Ishikawa (cell line): ENCODE results near the gene SMIM28.
A peak's percentile ranks its signal among the peaks of the same experiment; 100 is the strongest.

Source experiments
- CEBPB ChIP-seq: IDR thresholded peaks from 2 replicates; pipeline ENCODE4 v1.6.1; 2012
- CREB1 ChIP-seq: IDR thresholded peaks from 2 replicates; pipeline ENCODE4 v1.6.1; 2012; ENCODE audit warnings: low read depth
- EGR1 ChIP-seq: IDR thresholded peaks from 2 replicates; pipeline ENCODE4 v1.6.1; 2012
- EP300 ChIP-seq: IDR thresholded peaks from 2 replicates; pipeline ENCODE4 v1.6.1; 2012; ENCODE audit warnings: borderline replicate concordance
- FOXM1 ChIP-seq: IDR thresholded peaks from 2 replicates; pipeline ENCODE4 v1.6.1; 2012; ENCODE audit warnings: low read depth, borderline replicate concordance
- MAX ChIP-seq: IDR thresholded peaks from 2 replicates; pipeline ENCODE4 v1.6.1; 2012
- NFIC ChIP-seq: IDR thresholded peaks from 2 replicates; pipeline ENCODE4 v1.6.1; 2012
- RAD21 ChIP-seq: IDR thresholded peaks from 2 replicates; pipeline ENCODE4 v1.6.1; 2012; ENCODE audit warnings: low read depth
- TAF1 ChIP-seq: IDR thresholded peaks from 2 replicates; pipeline ENCODE4 v1.6.1; 2012; ENCODE audit warnings: low read depth, mild to moderate bottlenecking
- TCF12 ChIP-seq: IDR thresholded peaks from 2 replicates; pipeline ENCODE4 v1.6.1; 2012; ENCODE audit warnings: low read depth
- TEAD4 ChIP-seq: IDR thresholded peaks from 2 replicates; pipeline ENCODE4 v1.6.1; 2012
- USF1 ChIP-seq: IDR thresholded peaks from 2 replicates; pipeline ENCODE4 v1.6.1; 2012
- YY1 ChIP-seq: IDR thresholded peaks from 2 replicates; pipeline ENCODE4 v1.6.1; 2012; ENCODE audit warnings: low read depth
- ZBTB7A ChIP-seq: IDR thresholded peaks from 2 replicates; pipeline ENCODE4 v1.6.1; 2012; ENCODE audit warnings: low read depth
- TF ChIP-seq, protein P1 (sequence below): IDR thresholded peaks from 2 replicates; pipeline ENCODE4 v1.6.1; 2012; ENCODE audit warnings: low read depth, mild to moderate bottlenecking

SMIM28 gene

DNA sequence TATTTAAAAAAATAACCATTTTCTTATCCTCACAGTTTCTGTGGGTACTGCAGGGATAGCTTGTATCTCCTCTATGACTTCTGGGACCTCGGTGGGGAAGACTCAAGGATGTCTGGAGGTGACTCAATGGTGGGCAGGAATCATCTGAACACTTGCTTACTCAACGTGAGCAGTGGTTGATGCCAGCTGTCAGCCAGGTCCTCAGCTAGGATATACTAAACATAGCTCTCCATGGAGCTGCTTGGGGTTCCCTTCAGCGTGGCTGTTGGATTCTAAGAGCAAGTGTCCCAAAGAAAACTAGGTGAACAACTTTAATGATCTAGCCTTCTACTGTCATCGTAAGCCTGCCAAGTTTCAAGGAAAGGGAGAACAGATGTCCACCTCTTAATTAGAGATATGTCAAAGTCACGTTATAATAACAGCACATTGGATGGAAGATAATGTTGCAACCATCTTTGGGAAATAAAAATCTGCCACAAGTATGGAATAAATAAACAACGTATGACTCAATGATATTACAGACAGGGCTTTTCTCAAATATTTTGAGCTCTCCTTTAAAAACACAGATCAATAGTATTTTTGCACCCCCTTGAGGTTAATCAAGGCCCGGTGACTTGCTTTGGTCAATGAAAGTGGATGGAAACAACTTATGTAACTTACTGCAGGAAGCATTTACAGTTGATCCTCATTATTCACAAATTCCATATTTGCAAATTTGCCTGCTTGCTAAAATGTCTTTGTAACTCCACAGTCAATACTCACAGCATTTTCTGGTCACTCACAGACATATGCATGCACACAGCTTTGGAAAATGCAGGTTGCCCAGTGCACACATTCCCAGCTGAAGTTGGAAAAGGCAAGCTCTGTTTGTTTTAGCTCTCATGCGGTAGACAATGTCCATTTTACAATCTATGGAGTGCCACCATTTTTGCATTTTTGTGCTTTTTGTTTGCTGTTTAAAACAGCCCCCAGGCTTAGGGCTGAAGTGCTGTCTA, 19.7 kb downstream of the SMIM28 start:
- TF ChIP-seq TAF1, result no peak
- no peak for TF ChIP-seq CREB1
- no peak for TF ChIP-seq MAX
- TF ChIP-seq ZBTB7A, result no peak
- no peak for TF ChIP-seq FOXM1
- TF ChIP-seq YY1, result no peak
- no peak for TF ChIP-seq NFIC
- no peak for TF ChIP-seq EGR1
- no peak for TF ChIP-seq RAD21
- TF ChIP-seq USF1, result no peak
- no peak for TF ChIP-seq TCF12
- TF ChIP-seq CEBPB, result no peak
- TF ChIP-seq TEAD4, result no peak
- no peak for TF ChIP-seq EP300

DNA sequence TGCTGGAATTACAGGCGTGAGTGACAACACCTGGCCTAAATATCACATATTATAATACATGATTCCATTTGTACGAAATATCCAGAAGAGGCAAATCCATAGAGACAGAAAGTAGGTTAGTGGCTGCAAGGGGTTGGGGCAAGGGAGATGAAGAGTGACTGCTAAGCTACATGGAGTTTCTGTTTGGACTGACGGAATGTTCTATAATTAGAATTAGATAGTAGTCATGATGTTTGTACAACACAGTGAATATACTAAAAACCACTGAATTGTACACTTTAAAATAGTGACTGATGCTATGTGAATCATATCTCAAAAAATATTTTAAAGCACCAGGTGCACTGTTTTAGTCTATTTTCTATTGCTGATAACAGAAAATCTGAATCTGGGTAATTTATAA, 22.6 kb downstream of the SMIM28 start:
- no peak for TF ChIP-seq TEAD4
- no peak for TF ChIP-seq CEBPB
- no peak for TF ChIP-seq YY1
- TF ChIP-seq MAX, result no peak
- no peak for TF ChIP-seq EP300
- TF ChIP-seq EGR1, result no peak
- no peak for TF ChIP-seq NFIC
- TF ChIP-seq FOXM1, result no peak
- no peak for TF ChIP-seq CREB1
- no peak for TF ChIP-seq TCF12
- TF ChIP-seq, protein P1, sequence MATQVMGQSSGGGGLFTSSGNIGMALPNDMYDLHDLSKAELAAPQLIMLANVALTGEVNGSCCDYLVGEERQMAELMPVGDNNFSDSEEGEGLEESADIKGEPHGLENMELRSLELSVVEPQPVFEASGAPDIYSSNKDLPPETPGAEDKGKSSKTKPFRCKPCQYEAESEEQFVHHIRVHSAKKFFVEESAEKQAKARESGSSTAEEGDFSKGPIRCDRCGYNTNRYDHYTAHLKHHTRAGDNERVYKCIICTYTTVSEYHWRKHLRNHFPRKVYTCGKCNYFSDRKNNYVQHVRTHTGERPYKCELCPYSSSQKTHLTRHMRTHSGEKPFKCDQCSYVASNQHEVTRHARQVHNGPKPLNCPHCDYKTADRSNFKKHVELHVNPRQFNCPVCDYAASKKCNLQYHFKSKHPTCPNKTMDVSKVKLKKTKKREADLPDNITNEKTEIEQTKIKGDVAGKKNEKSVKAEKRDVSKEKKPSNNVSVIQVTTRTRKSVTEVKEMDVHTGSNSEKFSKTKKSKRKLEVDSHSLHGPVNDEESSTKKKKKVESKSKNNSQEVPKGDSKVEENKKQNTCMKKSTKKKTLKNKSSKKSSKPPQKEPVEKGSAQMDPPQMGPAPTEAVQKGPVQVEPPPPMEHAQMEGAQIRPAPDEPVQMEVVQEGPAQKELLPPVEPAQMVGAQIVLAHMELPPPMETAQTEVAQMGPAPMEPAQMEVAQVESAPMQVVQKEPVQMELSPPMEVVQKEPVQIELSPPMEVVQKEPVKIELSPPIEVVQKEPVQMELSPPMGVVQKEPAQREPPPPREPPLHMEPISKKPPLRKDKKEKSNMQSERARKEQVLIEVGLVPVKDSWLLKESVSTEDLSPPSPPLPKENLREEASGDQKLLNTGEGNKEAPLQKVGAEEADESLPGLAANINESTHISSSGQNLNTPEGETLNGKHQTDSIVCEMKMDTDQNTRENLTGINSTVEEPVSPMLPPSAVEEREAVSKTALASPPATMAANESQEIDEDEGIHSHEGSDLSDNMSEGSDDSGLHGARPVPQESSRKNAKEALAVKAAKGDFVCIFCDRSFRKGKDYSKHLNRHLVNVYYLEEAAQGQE, result no peak
- no peak for TF ChIP-seq TAF1
- no peak for TF ChIP-seq USF1

GRCh38 chr6:138401960-138402837, 24.5 kb downstream of the SMIM28 start:
- no peak for TF ChIP-seq YY1
- TF ChIP-seq EP300, result no peak

- no peak for TF ChIP-seq NFIC
- TF ChIP-seq EGR1, result no peak
- no peak for TF ChIP-seq EP300
- TF ChIP-seq TEAD4, result no peak
- no peak for TF ChIP-seq USF1
- no peak for TF ChIP-seq MAX
- TF ChIP-seq YY1, result no peak
- no peak for TF ChIP-seq ZBTB7A
Observed at GRCh38 chr6:138402838-138403187, 25.1 kb downstream of the SMIM28 start.

DNA sequence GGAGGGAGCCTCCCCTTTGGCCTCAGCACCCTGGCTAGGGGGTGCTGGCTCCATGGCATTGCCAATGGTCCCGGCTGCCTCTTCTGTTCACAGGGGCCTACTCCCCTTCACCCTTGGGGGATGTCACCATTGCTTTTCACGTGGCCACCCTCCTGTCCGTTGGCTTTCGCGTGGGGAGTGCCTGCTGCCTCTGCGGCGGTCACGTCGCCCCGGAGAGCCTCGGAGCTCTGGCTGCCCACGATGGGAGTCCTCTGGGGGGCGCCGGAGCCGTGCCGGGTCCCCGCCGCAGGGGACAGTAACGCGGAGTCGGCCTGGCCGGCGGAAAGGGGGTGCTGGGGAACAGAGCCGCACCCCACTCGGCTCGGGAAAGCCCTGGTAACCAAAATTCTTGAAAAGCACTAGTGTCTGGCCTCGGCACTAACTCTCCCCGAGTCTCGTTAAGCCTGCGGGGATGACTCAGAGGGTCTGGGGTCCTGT, 25.7 kb downstream of the SMIM28 start:
- TF ChIP-seq RAD21 (no peak; the same call in 1 of the 2 replicates), ZBTB7A (peak; percentile 23; the same call in 1 of the 2 replicates), FOXM1 (no peak), MAX (no peak), TEAD4 (no peak)
- TF ChIP-seq, protein P1, result no peak
